Gastrocnemius medialis (tissue), 4 donors: ENCODE measurements around the gene RPL29.

Experiments used
- CTCF ChIP-seq, 5 experiments: fragments of 450-650 bp in 3 of 5; fragments of 200-600 bp in 2 of 5; sonication (generic) in 2 of 5; IDR thresholded peaks in 4 of 5; conservative IDR thresholded peaks in 1 of 5; 1 replicate in 4 of 5; 2 replicates in 1 of 5; pipeline ENCODE4 v1.5.1; 2016 to 2019; ENCODE audit warnings: antibody characterized with exemption in 5 of 5, mild to moderate bottlenecking in 3 of 5, moderate library complexity in 3 of 5
- POLR2A ChIP-seq, 2 donors: fragments of 450-650 bp; IDR thresholded peaks; one replicate each; pipeline ENCODE4 v1.6.1; 2017; ENCODE audit warnings: antibody characterized with exemption in 2 of 2, mild to moderate bottlenecking in 2 of 2, moderate library complexity in 2 of 2

GRCh38 chr3:51945031-51945840, 50.5 kb downstream of the RPL29 start:
- TF ChIP-seq CTCF (IDR thresholded peaks at IDR 0.05 in 4 of 5, conservative IDR thresholded peaks at IDR 0.05 in 1 of 5) (no peak), POLR2A (IDR thresholded peaks at IDR 0.05) (no peak)
